Endothelial cell of umbilical vein (primary cell): ENCODE data around the gene CMIP. TPM values are rescaled to one million over a fixed set of nuclear protein-coding genes. Genes with fewer than 3 reads are reported as not detected.

Experiments
- BruUV-seq: library from RNA; stranded (reverse); fragments of 400-500 nt; replicated peaks from 2 replicates; lab custom pipeline; 2021; lab: Mats Ljungman, UMichigan
- CTCF ChIA-PET: fragments of 300-600, 350-600 bp; sonication (Branson Sonifier 250); formaldehyde crosslinking; loops from one replicate; lab custom pipeline; 2021; ENCODE audit warnings: antibody characterized with exemption, inconsistent platforms; lab: Charles Lee
- POLR2A ChIA-PET: fragments of 300-600, 350-600 bp; sonication (Branson Sonifier 250); formaldehyde crosslinking; loops from one replicate; lab custom pipeline; 2021; ENCODE audit warnings: antibody characterized with exemption, inconsistent platforms; lab: Charles Lee
- DNase-seq: peaks from one replicate; pipeline ENCODE4 v3.0.0-alpha.2; 2011; ENCODE audit warnings: low read depth, low spot score
- FAIRE-seq: peaks from 2 replicates; lab custom pipeline; 2011; peaks lifted over from hg19 to GRCh38; lab: Jason Lieb, UNC
- H2AFZ ChIP-seq: 2 replicates; pipeline ENCODE4 v1.6.0; 2012; ENCODE audit warnings: low read depth, low read length, control low read depth, inconsistent platforms
- H3K27ac ChIP-seq: 2 replicates; pipeline ENCODE4 v1.5.1; 2011; ENCODE audit warnings: low read depth, mild to moderate bottlenecking, control low read depth, low read length, moderate library complexity; ENCODE audit not compliant: insufficient read depth
- H3K27me3 ChIP-seq, 2 experiments: 2 replicates each; pipeline versions ENCODE4 v1.6.0 to v1.6.1; 2011; ENCODE audit warnings: low read length in 2 of 2, mixed read lengths in 1 of 2; ENCODE audit not compliant: control insufficient read depth in 2 of 2, insufficient read depth in 2 of 2
- H3K36me3 ChIP-seq, 2 experiments: 2 replicates in 1 of 2; 3 replicates in 1 of 2; pipeline ENCODE4 v1.5.1; 2011; ENCODE audit warnings: low read length in 2 of 2, mild to moderate bottlenecking in 1 of 2, moderate library complexity in 1 of 2; ENCODE audit not compliant: control insufficient read depth in 2 of 2, insufficient read depth in 2 of 2; ENCODE audit errors: extremely low read depth in 1 of 2
- H3K4me1 ChIP-seq: 3 replicates; pipeline ENCODE4 v1.5.1; 2011; ENCODE audit warnings: mild to moderate bottlenecking, low read length; ENCODE audit not compliant: control insufficient read depth, insufficient read depth; ENCODE audit errors: extremely low read depth
- H3K4me2 ChIP-seq: 2 replicates; pipeline ENCODE4 v1.6.1; 2011; ENCODE audit warnings: low read length, control low read depth, mixed read lengths; ENCODE audit not compliant: insufficient read depth
- H3K4me3 ChIP-seq, 3 experiments: fragments of 200-600 bp in 1 of 3; sonication (generic), shearing (Covaris generic) in 1 of 3; replicated peaks in 1 of 3; 2 replicates each; pipeline ENCODE4 v1.5.1; 2011 to 2016; ENCODE audit warnings: control low read depth in 3 of 3, low read length in 3 of 3, mild to moderate bottlenecking in 2 of 3, inconsistent platforms in 1 of 3, low read depth in 1 of 3, moderate library complexity in 1 of 3; ENCODE audit not compliant: insufficient read depth in 1 of 3
- H3K79me2 ChIP-seq: 2 replicates; pipeline ENCODE4 v1.6.0; 2012; ENCODE audit warnings: low read length, inconsistent platforms; ENCODE audit not compliant: control insufficient read depth, insufficient read depth
- H3K9ac ChIP-seq: replicated peaks from 2 replicates; pipeline ENCODE3; 2011; ENCODE audit warnings: low read length, control low read depth; ENCODE audit not compliant: insufficient read depth; ENCODE audit errors: extremely low read depth
- H3K9me1 ChIP-seq: replicated peaks from 3 replicates; pipeline ENCODE4 v1.6.0; 2011; ENCODE audit warnings: mild to moderate bottlenecking, low read length; ENCODE audit not compliant: control insufficient read depth, insufficient read depth; ENCODE audit errors: extremely low read depth
- H3K9me3 ChIP-seq: replicated peaks from 2 replicates; pipeline ENCODE4 v1.5.1; 2012; ENCODE audit warnings: low read length, inconsistent platforms; ENCODE audit not compliant: control insufficient read depth, insufficient read depth
- H4K20me1 ChIP-seq: replicated peaks from 2 replicates; pipeline ENCODE3; 2011; ENCODE audit warnings: mild to moderate bottlenecking, low read length; ENCODE audit not compliant: control insufficient read depth, insufficient read depth; ENCODE audit errors: extremely low read depth
- CTCF ChIP-seq, 2 donors: IDR thresholded peaks; 1 replicate in 1 of 2; 2 replicates in 1 of 2; pipeline ENCODE4 v1.5.1; 2011; ENCODE audit warnings: low read length in 2 of 2, mild to moderate bottlenecking in 2 of 2, moderate library complexity in 2 of 2, control low read depth in 1 of 2, inconsistent platforms in 1 of 2, low read depth in 1 of 2; ENCODE audit not compliant: insufficient read depth in 1 of 2; ENCODE audit errors: extremely low read depth in 1 of 2
- EZH2 ChIP-seq: IDR thresholded peaks from 2 replicates; pipeline ENCODE4 v1.6.1; 2012; ENCODE audit warnings: borderline replicate concordance, low read depth, mild to moderate bottlenecking, moderate library complexity, low read length, inconsistent platforms; ENCODE audit not compliant: severe bottlenecking
- FOS ChIP-seq: IDR thresholded peaks from 2 replicates; pipeline ENCODE4 v1.6.1; 2011; ENCODE audit warnings: mild to moderate bottlenecking, low read length, moderate library complexity, borderline replicate concordance; ENCODE audit not compliant: insufficient read depth
- GATA2 ChIP-seq: IDR thresholded peaks from 2 replicates; pipeline ENCODE4 v1.7.0; 2011; ENCODE audit warnings: low read depth, mild to moderate bottlenecking, moderate library complexity, mixed read lengths, low read length; ENCODE audit not compliant: insufficient read length, insufficient read depth
- JUN ChIP-seq: IDR thresholded peaks from 2 replicates; pipeline ENCODE4 v1.6.1; 2011; ENCODE audit warnings: borderline replicate concordance, low read depth; ENCODE audit not compliant: insufficient read length, insufficient read depth
- MAX ChIP-seq: IDR thresholded peaks from 2 replicates; pipeline ENCODE4 v1.6.1; 2011; ENCODE audit not compliant: insufficient read depth, insufficient read length
- MYC ChIP-seq: IDR thresholded peaks from one replicate; pipeline ENCODE4 v1.6.1; 2011; ENCODE audit warnings: mild to moderate bottlenecking, low read depth, low read length
- POLR2A ChIP-seq: IDR thresholded peaks from 2 replicates; pipeline ENCODE4 v1.6.1; 2012; ENCODE audit warnings: low read depth, mild to moderate bottlenecking, control low read depth, low read length
- POLR2AphosphoS5 ChIP-seq: IDR thresholded peaks from 2 replicates; pipeline ENCODE4 v1.6.1; 2012; ENCODE audit warnings: low read depth, mild to moderate bottlenecking, control low read depth, low read length, moderate library complexity; ENCODE audit not compliant: insufficient read depth
- dilution Hi-C: fragments of 300-500 bp; cut with MboI; formaldehyde crosslinking; loops from one replicate; pipeline ENCODE4 v1.15.0; 2019; ENCODE audit warnings: low sequenced_read_pairs; ENCODE audit not compliant: extremely low pct_ligation_motif_present
- intact Hi-C: fragments of 100-400 bp; cut with micrococcal nuclease; formaldehyde crosslinking; loops from one replicate; pipeline ENCODE4 v1.10.0; 2022
- polyA plus RNA-seq, 4 experiments: library from polyadenylated mRNA; depleted of rRNA in 3 of 4; stranded (reverse) in 3 of 4; unstranded in 1 of 4; fragments of >200 nt; gene quantifications; 2 replicates each; pipeline versions ENCODE4 v1.2.1 to v1.2.3, GENCODE V29; 2011 to 2012; ENCODE audit warnings: missing spikeins in 1 of 4
- total RNA-seq: library from RNA; stranded (reverse); gene quantifications from 2 replicates; pipeline ENCODE4 v1.2.3, GENCODE V29; 2021

Gene CMIP
- total and polyA plus RNA-seq, 2 donors (not counting 3 experiments of a cell fraction or from before 2014, with no cell fraction given), result 29.0 to 101 TPM

GRCh38 chr16:81570151-81570846 is 125.7 kb downstream of the CMIP start:
- Histone ChIP-seq H3K9ac (no peak overlapping the region), H3K4me1 (peaks cover 9% of the 10 kb centered on the region), H3K36me3 (no peaks in the 10 kb centered on the region), H3K79me2 (peaks cover 40% of the 10 kb centered on the region), H3K9me1 (no peaks in the 10 kb centered on the region), H4K20me1 (peaks cover 3% of the 10 kb centered on the region), H3K9me3 (no peaks in the 10 kb centered on the region), H3K27me3 (no peaks in the 10 kb centered on the region), H3K27ac (no peak overlapping the region), H3K4me2 (no peak overlapping the region), H3K4me3 (no peak overlapping the region), H2AFZ (no peak overlapping the region)
- ChIA-PET CTCF (no interaction called here), POLR2A (no interaction called here)
- DNase-seq (no peak), FAIRE-seq (no peak)
- intact Hi-C loops (no loop called here), dilution Hi-C loops (no loop called here)
- TF ChIP-seq FOS (no peak), CTCF (IDR thresholded peaks at IDR 0.05; ENCODE audit: extremely low read depth in 1 of 2, insufficient read depth in 1 of 2, low read depth in 1 of 2, low read length in 2 of 2) (no peak), POLR2AphosphoS5 (no peak), MAX (no peak), GATA2 (no peak), EZH2 (no peak), POLR2A (no peak), JUN (no peak), MYC (no peak)
- BruUV-seq, result no TSS peak
